Hepatocyte (in vitro differentiated cells): ENCODE results near the gene PRKCA. TPM values are rescaled to one million over a fixed set of nuclear protein-coding genes. Genes with fewer than 3 reads are reported as not detected.

Experiments
- DNase-seq: peaks from one replicate; pipeline ENCODE4 v3.0.0-alpha.2; 2016; ENCODE audit warnings: low spot score
- H2AFZ ChIP-seq: fragments of 200-600 bp; sonication (generic); 2 replicates; pipeline ENCODE4 v1.6.0; 2016; ENCODE audit warnings: antibody characterized with exemption, mild to moderate bottlenecking
- H3K27ac ChIP-seq: fragments of 200-600 bp; sonication (generic); 2 replicates; pipeline ENCODE4 v1.5.1; 2016; ENCODE audit warnings: mild to moderate bottlenecking
- H3K27me3 ChIP-seq: fragments of 200-600 bp; sonication (generic); 2 replicates; pipeline ENCODE4 v1.6.1; 2016
- H3K36me3 ChIP-seq: fragments of 200-600 bp; sonication (generic); replicated peaks from 2 replicates; pipeline ENCODE4 v1.5.1; 2016; ENCODE audit warnings: low read depth; ENCODE audit not compliant: insufficient read depth
- H3K4me1 ChIP-seq: fragments of 200-600 bp; sonication (generic); 2 replicates; pipeline ENCODE4 v1.5.1; 2016; ENCODE audit warnings: mild to moderate bottlenecking, moderate library complexity; ENCODE audit not compliant: insufficient read depth
- H3K4me2 ChIP-seq: fragments of 200-600 bp; sonication (generic); 2 replicates; pipeline ENCODE4 v1.6.0; 2016
- H3K4me3 ChIP-seq: fragments of 200-600 bp; sonication (generic); 2 replicates; pipeline ENCODE4 v1.5.1; 2016; ENCODE audit warnings: mild to moderate bottlenecking
- H3K79me2 ChIP-seq: fragments of 200-600 bp; sonication (generic); 2 replicates; pipeline ENCODE4 v1.6.0; 2017; ENCODE audit warnings: mild to moderate bottlenecking
- H3K9me2 ChIP-seq: fragments of 200-600 bp; sonication (generic); replicated peaks from 2 replicates; pipeline ENCODE4 v1.6.0; 2017; ENCODE audit warnings: mild to moderate bottlenecking; ENCODE audit not compliant: insufficient read depth
- H3K9me3 ChIP-seq: fragments of 200-600 bp; sonication (generic); 2 replicates; pipeline ENCODE4 v1.5.1; 2016; ENCODE audit warnings: low read depth, mild to moderate bottlenecking
- H4K20me1 ChIP-seq: fragments of 200-600 bp; sonication (generic); 2 replicates; pipeline ENCODE4 v1.6.0; 2016; ENCODE audit warnings: mild to moderate bottlenecking; ENCODE audit not compliant: insufficient read depth, poor library complexity, severe bottlenecking
- EZH2 ChIP-seq: fragments of 200-600 bp; sonication (generic); IDR thresholded peaks from 2 replicates; pipeline ENCODE4 v1.6.1; 2016; ENCODE audit warnings: antibody characterized with exemption, mild to moderate bottlenecking, borderline replicate concordance
- EZH2phosphoT487 ChIP-seq: fragments of 200-600 bp; sonication (generic); IDR thresholded peaks from one replicate; pipeline ENCODE4 v1.6.1; 2018; ENCODE audit warnings: antibody characterized with exemption, mild to moderate bottlenecking, low read depth, moderate library complexity; ENCODE audit not compliant: unreplicated experiment, severe bottlenecking
- WGBS: methylation state at CpG from one replicate; pipeline ENCODE4 v1.1.6; 2016; ENCODE audit warnings: low lambda C conversion rate; ENCODE audit errors: missing lambda C conversion rate; 5-methylcytosine and 5-hydroxymethylcytosine counted together
- polyA plus RNA-seq: library from polyadenylated mRNA; unstranded; fragments of >200 nt; fragmentation: Nextera tagmentation; extraction: Ambion mirVana; gene quantifications from 2 replicates; pipeline ENCODE4 v1.2.1, GENCODE V29; 2016
- total RNA-seq: library from RNA; depleted of rRNA; stranded (reverse); fragments of >200 nt; gene quantifications from 2 replicates; pipeline ENCODE4 v1.2.3, GENCODE V29; 2014
- TF ChIP-seq, protein P1 (sequence below): fragments of 200-600 bp; sonication (generic); IDR thresholded peaks from 2 replicates; pipeline ENCODE4 v1.5.1; 2016; ENCODE audit warnings: antibody characterized with exemption, mild to moderate bottlenecking; ENCODE audit not compliant: poor library complexity

The PRKCA gene
- total and polyA plus RNA-seq, 2 experiments from 2014 or later, result 5.9 to 18.5 TPM

DNA sequence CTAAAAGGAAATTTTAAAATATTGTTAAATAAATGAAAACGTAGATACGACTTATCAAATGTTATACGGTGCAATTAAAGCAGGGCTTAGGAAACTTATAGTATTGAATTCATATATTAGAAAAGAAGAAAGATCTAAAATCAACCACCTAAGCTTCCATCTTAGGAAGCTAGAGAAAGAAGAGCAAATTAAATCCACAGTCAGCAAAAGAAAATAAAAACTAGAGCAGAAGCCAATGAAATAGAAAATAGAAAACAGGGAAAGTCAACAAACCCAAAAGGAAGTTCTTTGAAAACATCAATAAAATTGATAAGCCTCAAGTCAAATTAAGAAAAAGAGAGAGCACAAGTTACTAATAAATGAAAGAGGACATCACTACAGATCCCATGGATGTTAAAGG, 457.9 kb downstream of the PRKCA start:
- Histone ChIP-seq H3K79me2 (no peaks in the 10 kb centered on the region), H3K27ac (no peak overlapping the region), H2AFZ (no peak overlapping the region), H3K9me3 (no peaks in the 10 kb centered on the region), H3K27me3 (no peaks in the 10 kb centered on the region), H3K4me2 (no peak overlapping the region), H3K9me2 (no peaks in the 10 kb centered on the region), H3K4me1 (no peaks in the 10 kb centered on the region), H3K4me3 (no peak overlapping the region), H4K20me1 (no peaks in the 10 kb centered on the region), H3K36me3 (no peaks in the 10 kb centered on the region)
- no peak for DNase-seq
- TF ChIP-seq, protein P1, sequence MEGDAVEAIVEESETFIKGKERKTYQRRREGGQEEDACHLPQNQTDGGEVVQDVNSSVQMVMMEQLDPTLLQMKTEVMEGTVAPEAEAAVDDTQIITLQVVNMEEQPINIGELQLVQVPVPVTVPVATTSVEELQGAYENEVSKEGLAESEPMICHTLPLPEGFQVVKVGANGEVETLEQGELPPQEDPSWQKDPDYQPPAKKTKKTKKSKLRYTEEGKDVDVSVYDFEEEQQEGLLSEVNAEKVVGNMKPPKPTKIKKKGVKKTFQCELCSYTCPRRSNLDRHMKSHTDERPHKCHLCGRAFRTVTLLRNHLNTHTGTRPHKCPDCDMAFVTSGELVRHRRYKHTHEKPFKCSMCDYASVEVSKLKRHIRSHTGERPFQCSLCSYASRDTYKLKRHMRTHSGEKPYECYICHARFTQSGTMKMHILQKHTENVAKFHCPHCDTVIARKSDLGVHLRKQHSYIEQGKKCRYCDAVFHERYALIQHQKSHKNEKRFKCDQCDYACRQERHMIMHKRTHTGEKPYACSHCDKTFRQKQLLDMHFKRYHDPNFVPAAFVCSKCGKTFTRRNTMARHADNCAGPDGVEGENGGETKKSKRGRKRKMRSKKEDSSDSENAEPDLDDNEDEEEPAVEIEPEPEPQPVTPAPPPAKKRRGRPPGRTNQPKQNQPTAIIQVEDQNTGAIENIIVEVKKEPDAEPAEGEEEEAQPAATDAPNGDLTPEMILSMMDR, result no peak
- TF ChIP-seq EZH2 (no peak), EZH2phosphoT487 (no peak)
- WGBS, result 96% methylated on average over 3 of the region's 3 CpGs

GRCh38 chr17:66762276-66762675, 459.9 kb downstream of the PRKCA start:
- no peak overlapping the region for H3K4me2 ChIP-seq
- no peaks in the 10 kb centered on the region for H3K27me3 ChIP-seq
- H3K27ac ChIP-seq, result no peak overlapping the region
- H3K79me2 ChIP-seq, result no peaks in the 10 kb centered on the region
- TF ChIP-seq, protein P1, result no peak
- TF ChIP-seq EZH2, result no peak
- TF ChIP-seq EZH2phosphoT487, result no peak
- H3K4me1 ChIP-seq, result no peaks in the 10 kb centered on the region
- H2AFZ ChIP-seq, result no peak overlapping the region
- H3K9me2 ChIP-seq, result no peaks in the 10 kb centered on the region
- no peaks in the 10 kb centered on the region for H3K36me3 ChIP-seq
- H3K4me3 ChIP-seq, result no peak overlapping the region
- H4K20me1 ChIP-seq, result no peaks in the 10 kb centered on the region
- 92% methylated on average over 6 of the region's 6 CpGs for WGBS
- no peaks in the 10 kb centered on the region for H3K9me3 ChIP-seq
- no peak for DNase-seq

GRCh38 chr17:66763056-66763455, 460.6 kb downstream of the PRKCA start:
- Histone ChIP-seq H3K36me3 (no peaks in the 10 kb centered on the region), H2AFZ (no peak overlapping the region), H3K27me3 (no peaks in the 10 kb centered on the region), H3K27ac (no peak overlapping the region), H3K4me2 (no peak overlapping the region), H4K20me1 (no peaks in the 10 kb centered on the region), H3K79me2 (no peaks in the 10 kb centered on the region), H3K9me3 (no peaks in the 10 kb centered on the region), H3K4me3 (no peak overlapping the region), H3K9me2 (no peaks in the 10 kb centered on the region), H3K4me1 (no peaks in the 10 kb centered on the region)
- 78% methylated on average over 2 of the region's 2 CpGs for WGBS
- TF ChIP-seq, protein P1, result no peak
- TF ChIP-seq EZH2 (no peak), EZH2phosphoT487 (no peak)
- no peak for DNase-seq

DNA sequence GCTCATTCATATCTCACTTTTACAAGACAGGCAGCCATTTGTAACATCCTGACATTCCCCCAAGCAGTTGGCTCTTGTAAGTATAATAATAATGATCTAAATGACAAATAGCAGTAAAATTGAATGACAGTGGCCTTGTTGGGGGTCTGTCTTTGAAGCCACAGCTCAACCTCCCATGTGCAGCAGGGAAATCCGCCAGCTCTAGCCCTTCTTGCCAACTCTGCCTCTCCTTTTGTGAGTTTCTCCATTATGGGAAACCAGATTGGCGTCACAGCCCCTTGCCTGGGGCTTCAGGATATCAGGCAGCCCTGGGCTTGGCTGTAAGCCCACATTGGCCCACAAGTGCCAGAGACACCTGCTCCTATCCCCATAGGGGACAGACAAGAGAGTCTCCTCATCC, 462.1 kb downstream of the PRKCA start:
- no peaks in the 10 kb centered on the region for H3K4me1 ChIP-seq
- no peaks in the 10 kb centered on the region for H3K9me3 ChIP-seq
- no peak overlapping the region for H3K4me3 ChIP-seq
- no peaks in the 10 kb centered on the region for H3K36me3 ChIP-seq
- no peaks in the 10 kb centered on the region for H4K20me1 ChIP-seq
- no peaks in the 10 kb centered on the region for H3K9me2 ChIP-seq
- H3K4me2 ChIP-seq, result no peak overlapping the region
- H3K79me2 ChIP-seq, result no peaks in the 10 kb centered on the region
- TF ChIP-seq, protein P1, result no peak
- TF ChIP-seq EZH2, result no peak
- no peak for TF ChIP-seq EZH2phosphoT487
- H2AFZ ChIP-seq, result no peak overlapping the region
- no peaks in the 10 kb centered on the region for H3K27me3 ChIP-seq
- H3K27ac ChIP-seq, result no peak overlapping the region
- DNase-seq, result no peak
- WGBS, result 92% methylated on average over 2 of the region's 2 CpGs
